Testis (tissue), 3 donors: ENCODE data around the gene VTCN1. TPM values are rescaled to one million over a fixed set of nuclear protein-coding genes. Genes with fewer than 3 reads are reported as not detected.

Experiments
- DNase-seq: peaks from one replicate; pipeline ENCODE4 v3.0.0-alpha.2; 2019
- H3K27ac ChIP-seq, 2 donors: fragments of 200-600 bp; sonication (generic); one replicate each; pipeline ENCODE4 v1.5.1; 2019
- H3K27me3 ChIP-seq: fragments of 200-600 bp; sonication (generic); one replicate; pipeline ENCODE4 v1.5.1; 2019
- H3K36me3 ChIP-seq: fragments of 200-600 bp; sonication (generic); one replicate; pipeline ENCODE4 v1.5.1; 2017; ENCODE audit warnings: low read depth; ENCODE audit errors: missing control alignments
- H3K4me1 ChIP-seq: fragments of 200-600 bp; sonication (generic); one replicate; pipeline ENCODE4 v1.5.1; 2019
- H3K4me3 ChIP-seq, 2 donors: fragments of 200-600 bp; sonication (generic); one replicate each; pipeline ENCODE4 v1.5.1; 2017 to 2019
- H3K9me3 ChIP-seq: fragments of 200-600 bp; sonication (generic); one replicate; pipeline ENCODE4 v1.5.1; 2017
- POLR2A ChIP-seq: fragments of 450-650 bp; IDR thresholded peaks from one replicate; pipeline ENCODE4 v1.6.1; 2017; ENCODE audit warnings: antibody characterized with exemption, mild to moderate bottlenecking, moderate library complexity
- WGBS, 2 donors: methylation state at CpG; one replicate each; pipeline ENCODE4 v1.1.5; 2018; 5-methylcytosine and 5-hydroxymethylcytosine counted together
- intact Hi-C: fragments of 100-400 bp; cut with DNase I; formaldehyde crosslinking; loops from one replicate; pipeline ENCODE4 v1.15.1; 2023; ENCODE audit warnings: low total_unique reads
- polyA plus RNA-seq: library from polyadenylated mRNA; stranded (reverse); fragments of 350-450 nt; fragmentation: Illumina TruSeq; extraction: RNeasy Lipid Tissue Mini Kit (QIAGEN cat#74804); gene quantifications from one replicate; pipeline ENCODE4 v1.2.3, GENCODE V29; 2014; ENCODE audit warnings: low read depth, low replicate concordance; ENCODE audit not compliant: insufficient read depth
- total RNA-seq, 2 donors: library from RNA; depleted of rRNA; stranded (reverse); fragments of >200 nt; gene quantifications; one replicate each; pipeline ENCODE4 v1.2.3, GENCODE V29; 2016
- TF ChIP-seq, protein P1 (sequence below), 3 experiments: fragments of 450-650 bp in 2 of 3; fragments of 200-600 bp in 1 of 3; sonication (generic) in 1 of 3; IDR thresholded peaks; one replicate each; pipeline ENCODE4 v1.5.1; 2016 to 2019; ENCODE audit warnings: antibody characterized with exemption in 3 of 3, mild to moderate bottlenecking in 2 of 3, moderate library complexity in 1 of 3

Gene VTCN1
- total and polyA plus RNA-seq, 3 donors from 2014 or later = 1.3 to 2.6 (median 1.9) TPM

DNA sequence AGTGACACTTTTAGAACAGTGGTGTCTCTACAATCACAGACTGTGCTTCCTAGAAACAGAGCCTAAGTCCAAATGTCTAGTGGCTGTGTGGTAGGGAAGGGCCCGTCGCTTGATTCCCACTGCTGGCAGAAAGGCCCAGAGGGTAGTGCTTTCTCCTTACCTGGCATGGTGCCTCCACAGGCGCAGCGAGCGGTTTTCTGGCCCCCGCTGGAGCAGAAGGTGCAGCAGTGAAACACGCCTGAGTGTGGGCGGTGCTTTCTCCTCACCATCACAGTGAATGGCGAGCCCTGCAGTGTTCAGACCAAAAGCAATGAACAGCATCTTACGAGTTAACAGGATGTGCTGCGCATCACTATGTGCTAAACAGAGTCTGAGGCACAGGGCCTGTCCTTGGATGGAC is 97.5 kb downstream of the VTCN1 start:
- Histone ChIP-seq H3K4me3 (no peak overlapping the region), H3K4me1 (no peaks in the 10 kb centered on the region), H3K27me3 (no peaks in the 10 kb centered on the region), H3K36me3 (peaks cover 4% of the 10 kb centered on the region), H3K9me3 (no peaks in the 10 kb centered on the region), H3K27ac (no peak overlapping the region)
- TF ChIP-seq, protein P1, sequence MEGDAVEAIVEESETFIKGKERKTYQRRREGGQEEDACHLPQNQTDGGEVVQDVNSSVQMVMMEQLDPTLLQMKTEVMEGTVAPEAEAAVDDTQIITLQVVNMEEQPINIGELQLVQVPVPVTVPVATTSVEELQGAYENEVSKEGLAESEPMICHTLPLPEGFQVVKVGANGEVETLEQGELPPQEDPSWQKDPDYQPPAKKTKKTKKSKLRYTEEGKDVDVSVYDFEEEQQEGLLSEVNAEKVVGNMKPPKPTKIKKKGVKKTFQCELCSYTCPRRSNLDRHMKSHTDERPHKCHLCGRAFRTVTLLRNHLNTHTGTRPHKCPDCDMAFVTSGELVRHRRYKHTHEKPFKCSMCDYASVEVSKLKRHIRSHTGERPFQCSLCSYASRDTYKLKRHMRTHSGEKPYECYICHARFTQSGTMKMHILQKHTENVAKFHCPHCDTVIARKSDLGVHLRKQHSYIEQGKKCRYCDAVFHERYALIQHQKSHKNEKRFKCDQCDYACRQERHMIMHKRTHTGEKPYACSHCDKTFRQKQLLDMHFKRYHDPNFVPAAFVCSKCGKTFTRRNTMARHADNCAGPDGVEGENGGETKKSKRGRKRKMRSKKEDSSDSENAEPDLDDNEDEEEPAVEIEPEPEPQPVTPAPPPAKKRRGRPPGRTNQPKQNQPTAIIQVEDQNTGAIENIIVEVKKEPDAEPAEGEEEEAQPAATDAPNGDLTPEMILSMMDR (IDR thresholded peaks at IDR 0.05) = no peak
- TF ChIP-seq POLR2A = no peak
- intact Hi-C loops = no loop called here
- 91 to 94% methylated on average over 11 of the region's 11 CpGs for WGBS, 2 donors
- no peak for DNase-seq

DNA sequence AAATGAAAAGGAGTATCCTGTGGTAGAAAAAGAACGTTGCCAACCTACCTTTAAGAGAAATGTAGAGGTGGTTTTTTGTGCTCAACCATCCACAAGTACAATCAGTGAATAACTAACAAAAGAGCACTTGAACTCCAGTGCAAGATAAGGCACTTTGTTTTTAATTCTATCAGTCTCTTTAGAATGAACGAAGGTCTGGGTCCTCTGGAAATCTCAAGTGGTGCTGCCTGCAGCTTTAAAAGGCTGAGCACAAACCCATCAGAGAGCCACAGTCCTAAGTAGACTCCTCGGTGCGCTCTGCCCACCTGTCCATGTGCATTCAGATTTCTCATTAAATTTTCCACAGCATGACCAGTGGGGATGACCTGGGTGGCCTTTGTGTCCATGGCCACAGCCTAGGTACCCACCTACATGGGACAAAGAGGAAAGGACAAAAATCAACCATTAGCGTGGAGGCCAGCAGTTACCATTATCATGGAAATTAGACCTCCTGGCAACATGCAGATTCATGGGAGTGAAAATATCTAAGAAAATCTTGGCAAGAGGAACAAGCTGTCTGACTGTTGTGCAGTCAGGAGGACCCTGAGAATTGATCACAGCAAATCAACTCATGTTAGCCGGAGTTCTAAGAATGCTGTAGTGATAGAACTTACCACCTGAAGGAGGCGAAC is 98.5 kb downstream of the VTCN1 start:
- 85 to 90% methylated on average over 7 of the region's 7 CpGs for WGBS, 2 donors
- Histone ChIP-seq H3K36me3 (peaks cover 4% of the 10 kb centered on the region), H3K27ac (no peak overlapping the region), H3K27me3 (no peaks in the 10 kb centered on the region), H3K9me3 (no peaks in the 10 kb centered on the region), H3K4me3 (no peak overlapping the region), H3K4me1 (no peaks in the 10 kb centered on the region)
- no peak for DNase-seq
- no peak for TF ChIP-seq POLR2A
- TF ChIP-seq, protein P1 (IDR thresholded peaks at IDR 0.05) = no peak
- intact Hi-C loops = no loop called here

DNA sequence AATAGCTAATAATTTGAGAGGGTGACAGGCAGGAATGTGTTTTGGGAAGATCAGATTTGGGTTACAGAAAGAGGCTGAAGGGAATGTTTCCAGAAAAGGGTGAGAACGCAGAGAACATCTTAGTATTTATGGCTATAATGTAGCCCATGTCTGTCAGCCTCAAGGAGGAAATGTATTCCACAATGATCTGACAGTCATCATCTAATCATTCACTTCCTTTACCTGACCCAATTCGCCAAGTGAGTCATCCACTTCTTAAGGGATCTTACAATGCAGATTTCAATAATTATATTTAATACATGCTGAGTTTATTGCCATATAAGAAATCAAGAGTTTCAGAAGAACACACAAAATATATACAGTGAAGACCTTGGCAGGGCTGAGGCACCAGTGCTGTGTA is 100.0 kb downstream of the VTCN1 start:
- H3K36me3 ChIP-seq = peaks cover 4% of the 10 kb centered on the region
- H3K4me1 ChIP-seq = no peaks in the 10 kb centered on the region
- no peaks in the 10 kb centered on the region for H3K27me3 ChIP-seq
- H3K4me3 ChIP-seq = no peak overlapping the region
- no peak overlapping the region for H3K27ac ChIP-seq
- intact Hi-C loops = no loop called here
- no peak for DNase-seq
- no peaks in the 10 kb centered on the region for H3K9me3 ChIP-seq
- TF ChIP-seq, protein P1 (IDR thresholded peaks at IDR 0.05) = no peak
- WGBS, 2 donors = 85 to 95% methylated on average over 2 of the region's 2 CpGs

DNA sequence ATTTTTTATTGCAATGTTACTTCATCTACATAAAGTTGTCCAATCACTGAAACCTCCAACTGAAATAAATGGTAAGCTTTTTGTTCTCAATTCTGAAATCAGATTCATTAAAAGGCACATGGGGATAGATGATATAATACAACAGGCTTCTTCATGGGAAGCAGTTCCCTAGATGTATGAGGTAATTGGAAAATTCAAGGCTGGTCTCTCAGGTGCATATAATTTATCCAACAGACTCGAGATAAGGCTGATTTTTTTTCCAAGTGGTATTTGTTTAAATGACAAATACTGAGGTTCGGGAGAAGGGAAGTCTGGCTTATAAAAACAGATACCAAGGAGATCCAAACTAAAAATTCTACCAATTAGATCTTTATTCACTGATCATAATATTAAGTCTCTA is 103.4 kb downstream of the VTCN1 start:
- no peaks in the 10 kb centered on the region for H3K36me3 ChIP-seq
- DNase-seq = no peak
- intact Hi-C loops = no loop called here
- H3K4me1 ChIP-seq = no peaks in the 10 kb centered on the region
- no peak overlapping the region for H3K4me3 ChIP-seq
- whole genome bisulfite sequencing, 2 donors = 82 to 85% methylated on average over 2 of the region's 2 CpGs
- TF ChIP-seq, protein P1 (IDR thresholded peaks at IDR 0.05) = no peak
- no peak for TF ChIP-seq POLR2A
- no peaks in the 10 kb centered on the region for H3K27me3 ChIP-seq
- H3K9me3 ChIP-seq = no peaks in the 10 kb centered on the region
- no peak overlapping the region for H3K27ac ChIP-seq

DNA sequence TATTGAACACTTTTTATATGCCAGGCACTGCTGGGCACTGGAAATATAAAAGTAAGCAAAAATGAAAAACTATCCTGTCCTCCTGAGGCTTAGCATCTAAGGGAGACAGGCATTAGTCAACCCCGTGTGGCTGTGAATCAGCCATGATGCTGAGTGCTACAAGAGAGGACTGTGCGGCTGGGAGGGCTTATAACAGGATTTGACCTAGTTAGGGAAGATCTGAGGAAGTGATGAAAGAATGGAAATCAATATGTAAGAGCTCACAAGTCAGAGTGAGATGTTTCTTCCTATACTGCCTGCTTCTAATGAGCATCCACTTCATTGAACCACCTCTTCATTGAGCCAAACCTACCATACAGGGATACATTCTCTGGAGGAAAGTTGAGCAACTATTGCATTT is 104.2 kb downstream of the VTCN1 start:
- WGBS, 2 donors = 89 to 94% methylated on average over 2 of the region's 2 CpGs
- no peaks in the 10 kb centered on the region for H3K4me1 ChIP-seq
- H3K4me3 ChIP-seq = no peak overlapping the region
- TF ChIP-seq, protein P1 (IDR thresholded peaks at IDR 0.05) = no peak
- TF ChIP-seq POLR2A = no peak
- no peak for DNase-seq
- no peak overlapping the region for H3K27ac ChIP-seq
- no peaks in the 10 kb centered on the region for H3K9me3 ChIP-seq
- no peaks in the 10 kb centered on the region for H3K27me3 ChIP-seq
- no peaks in the 10 kb centered on the region for H3K36me3 ChIP-seq
- intact Hi-C loops = no loop called here
